H54 (cell line): ENCODE data around the gene ANKRD22.

Experiments used
- DNase-seq: peaks from one replicate; pipeline ENCODE4 v3.0.0; 2011; ENCODE audit warnings: low spot score, mixed read lengths; ENCODE audit not compliant: insufficient read length
- FAIRE-seq: peaks from 3 replicates; lab custom pipeline; 2011; peaks lifted over from hg19 to GRCh38; lab: Jason Lieb, UNC
- POLR2A ChIP-seq: IDR thresholded peaks from 2 replicates; pipeline ENCODE4 v1.6.1; 2011; ENCODE audit warnings: low read depth, mild to moderate bottlenecking, low read length

The ANKRD22 gene

GRCh38 chr10:88835910-88836221 lies 15.8 kb downstream of the ANKRD22 start:
- TF ChIP-seq POLR2A = no peak
- DNase-seq (no peak), FAIRE-seq (no peak)

- TF ChIP-seq POLR2A = no peak
- DNase-seq (peak; percentile 47), FAIRE-seq (peak; percentile 99)
Measured at GRCh38 chr10:88835096-88835909, 16.3 kb downstream of the ANKRD22 start.

DNA sequence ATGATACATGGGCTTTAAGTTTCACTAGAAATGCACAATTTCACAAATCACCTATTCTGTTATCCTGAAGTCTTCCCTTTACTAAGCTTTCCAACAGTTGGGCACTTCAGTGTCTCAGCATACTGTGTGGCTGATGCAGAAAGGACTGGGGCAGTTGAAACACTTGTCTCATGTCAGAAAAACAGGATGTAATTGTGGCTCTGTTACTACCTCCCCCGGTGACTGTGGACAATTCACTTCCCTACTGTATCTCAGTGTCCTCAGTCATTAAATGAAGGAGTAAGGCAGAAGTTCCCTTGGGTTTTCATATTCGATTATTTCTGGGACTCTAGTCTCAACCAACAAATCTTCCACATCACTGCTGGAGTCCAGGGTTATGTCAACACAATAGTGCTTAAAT lies 17.9 kb downstream of the ANKRD22 start:
- TF ChIP-seq POLR2A = no peak
- DNase-seq (no peak), FAIRE-seq (peak; percentile 61)

DNA sequence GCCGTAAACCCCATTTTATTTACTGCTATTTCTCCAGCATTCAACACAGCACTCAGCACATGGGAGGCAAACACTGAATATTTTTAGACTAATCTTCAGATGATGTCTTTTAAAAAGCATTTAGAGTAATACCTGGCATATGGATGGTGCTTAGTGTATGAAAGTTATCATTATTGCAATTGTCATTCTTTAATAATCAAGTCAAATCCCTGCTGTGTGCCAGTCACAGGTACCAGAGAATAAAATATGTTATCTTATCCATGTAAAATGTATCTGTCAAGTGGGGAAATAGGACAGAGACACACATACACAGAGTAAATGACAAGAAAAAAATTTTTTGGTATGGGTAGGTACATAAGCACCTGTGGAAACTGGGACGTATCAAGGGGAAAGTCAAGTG lies 18.5 kb downstream of the ANKRD22 start:
- TF ChIP-seq POLR2A = no peak

GRCh38 chr10:88832376-88832775 lies 19.3 kb downstream of the ANKRD22 start:
- no peak for TF ChIP-seq POLR2A
- no peak for FAIRE-seq

More for the DNA sequence above, 18.5 kb downstream of the ANKRD22 start:
- DNase-seq (no peak), FAIRE-seq (no peak)

DNA sequence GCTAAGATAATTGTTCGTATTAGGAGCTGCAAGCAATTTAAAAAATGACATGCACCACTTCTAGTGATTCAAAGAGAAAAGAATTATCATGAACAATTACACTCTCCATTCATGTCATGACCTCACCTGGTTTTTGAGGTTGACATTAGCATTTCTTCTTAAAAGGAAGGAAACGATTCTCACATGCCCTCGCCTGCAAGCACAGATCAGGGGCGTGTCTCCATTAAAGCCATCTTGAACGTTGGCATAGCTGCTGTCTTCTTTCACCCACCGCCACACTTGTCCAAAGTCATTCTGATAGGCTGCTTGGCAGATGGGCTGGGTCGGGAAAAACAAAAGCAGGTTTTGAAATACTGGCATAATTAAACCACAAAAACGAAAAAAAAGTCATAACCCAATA lies 19.9 kb downstream of the ANKRD22 start:
- DNase-seq (no peak), FAIRE-seq (no peak)
- TF ChIP-seq POLR2A = no peak

More at GRCh38 chr10:88832376-88832775, 19.3 kb downstream of the ANKRD22 start:
- no peak for DNase-seq

- DNase-seq (no peak), FAIRE-seq (no peak)
- no peak for TF ChIP-seq POLR2A
Measured at GRCh38 chr10:88830643-88831268, 20.9 kb downstream of the ANKRD22 start.

DNA sequence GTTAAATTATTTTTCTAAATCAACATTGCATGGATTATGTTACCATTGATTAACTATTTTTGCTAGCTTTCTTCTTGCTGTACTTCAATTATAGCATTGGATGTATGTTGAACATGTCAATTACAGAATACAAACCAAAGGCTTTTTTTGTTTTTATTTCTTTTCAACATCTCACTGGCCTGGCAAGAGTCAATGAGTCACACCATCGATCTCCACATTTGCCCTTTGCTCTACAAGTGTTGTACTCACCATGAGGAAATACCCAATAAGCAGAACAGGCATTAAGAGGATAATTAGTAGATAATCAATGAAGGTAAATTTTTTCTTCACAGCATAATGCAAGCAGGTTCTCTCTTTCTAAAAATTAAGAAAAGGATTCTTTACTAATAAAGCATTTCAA lies 23.3 kb downstream of the ANKRD22 start:
- FAIRE-seq = peak; percentile 55
- no peak for DNase-seq
- no peak for TF ChIP-seq POLR2A

DNA sequence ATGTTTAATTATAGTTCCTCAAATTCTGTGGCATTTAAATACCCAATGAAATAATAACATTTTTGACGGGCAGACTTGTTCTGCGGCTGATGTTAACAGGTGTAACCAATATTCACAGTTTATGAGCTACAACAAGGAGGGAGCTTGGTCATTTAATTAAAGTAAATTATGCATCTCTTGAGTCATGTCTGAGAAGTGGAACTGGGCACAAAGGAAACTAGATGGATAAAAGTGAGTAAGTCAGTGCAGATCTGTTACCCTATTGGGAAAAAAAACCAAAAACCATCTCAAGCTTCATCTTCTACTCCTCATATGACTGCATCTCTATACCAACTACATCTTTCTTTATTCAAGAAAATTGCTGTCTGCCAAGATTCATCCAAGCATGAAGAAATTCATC lies 24.0 kb downstream of the ANKRD22 start:
- no peak for TF ChIP-seq POLR2A
- FAIRE-seq = peak; percentile 30
- DNase-seq = no peak

DNA sequence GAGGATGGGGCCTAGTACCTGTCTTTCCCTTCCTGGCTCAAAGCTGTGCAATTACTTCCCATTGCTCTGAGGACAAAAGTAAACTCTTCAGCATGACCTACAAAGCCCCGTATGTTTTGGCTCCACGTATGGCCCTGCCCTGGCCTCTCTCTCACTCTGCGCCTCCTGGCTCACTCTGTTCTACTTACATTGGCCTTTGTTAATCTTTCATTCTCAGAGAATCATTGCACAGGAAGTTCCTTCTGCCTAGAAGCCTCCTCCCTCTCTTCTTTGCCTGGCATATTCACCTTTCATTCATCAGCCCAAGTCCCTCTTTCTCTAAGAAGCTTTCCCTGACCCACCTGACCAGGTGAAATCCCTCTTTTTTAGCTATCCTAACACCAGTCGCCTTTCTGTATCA lies 25.3 kb downstream of the ANKRD22 start:
- FAIRE-seq (no peak), DNase-seq (no peak)
- TF ChIP-seq POLR2A = no peak

- FAIRE-seq (peak; percentile 53), DNase-seq (no peak)
- no peak for TF ChIP-seq POLR2A
Measured at GRCh38 chr10:88820748-88821401, 30.8 kb downstream of the ANKRD22 start.

GRCh38 chr10:88819290-88819689 lies 32.4 kb downstream of the ANKRD22 start:
- DNase-seq (no peak), FAIRE-seq (no peak)
- TF ChIP-seq POLR2A = no peak

- FAIRE-seq = no peak
- no peak for TF ChIP-seq POLR2A
- no peak for DNase-seq
Measured at GRCh38 chr10:88813200-88813599, 38.4 kb downstream of the ANKRD22 start.
